GM19463 (cell line): ENCODE data around the gene COG8.
"Not testable (repeated sequence)": the region's sequence is repeated elsewhere in the genome, so short reads cannot be mapped to it uniquely, and the experiment has no call there.

Experiments
- ATAC-seq: cut with Tn5 transposase; IDR thresholded peaks from one replicate; pipeline ENCODE4 v1.9.1; 2021; ENCODE audit warnings: mild to moderate bottlenecking, moderate library complexity; ENCODE audit not compliant: unreplicated experiment

The COG8 gene

GRCh38 chr16:69339289-69340094, at the start of gene COG8, which contains the start of gene NIP7:
Gene COG8, minus strand, starts transcription at chr16:69339564. Its CDS starts 12 bp downstream, at chr16:69339552.
Gene NIP7, plus strand, starts transcription at chr16:69339772. Its CDS starts 58 bp downstream, at chr16:69339830.
- peak; percentile 92 for ATAC-seq

GRCh38 chr16:69386596-69386995, 47.2 kb upstream of the COG8 start:
- no peak for ATAC-seq

- no peak for ATAC-seq
These were observed 45.6 kb upstream of the COG8 start for GRCh38 chr16:69384974-69385373.

GRCh38 chr16:69382421-69382820, 43.1 kb upstream of the COG8 start:
- no peak for ATAC-seq

- ATAC-seq = no peak
These were observed 41.9 kb upstream of the COG8 start for GRCh38 chr16:69381231-69381630.

- ATAC-seq = no peak
These were observed 39.4 kb upstream of the COG8 start for GRCh38 chr16:69378760-69379159.

- no peak for ATAC-seq
These were observed 38.7 kb upstream of the COG8 start for GRCh38 chr16:69378036-69378435.

- no peak for ATAC-seq
These were observed 37.2 kb upstream of the COG8 start for GRCh38 chr16:69376393-69377059.

- no peak for ATAC-seq
These were observed 33.7 kb upstream of the COG8 start for GRCh38 chr16:69373019-69373418.

GRCh38 chr16:69371564-69371963, 32.2 kb upstream of the COG8 start:
- ATAC-seq = no peak

- no peak for ATAC-seq
These were observed 29.5 kb upstream of the COG8 start for GRCh38 chr16:69368866-69369265.

- ATAC-seq = no peak
These were observed 28.6 kb upstream of the COG8 start for GRCh38 chr16:69367980-69368379.

GRCh38 chr16:69366431-69366830, 27.1 kb upstream of the COG8 start:
- no peak for ATAC-seq

- ATAC-seq = no peak
These were observed 26.5 kb upstream of the COG8 start for GRCh38 chr16:69365901-69366300.

- ATAC-seq = no peak
These were observed 24.7 kb upstream of the COG8 start for GRCh38 chr16:69364088-69364487.

- ATAC-seq = no peak
These were observed 23.9 kb upstream of the COG8 start for GRCh38 chr16:69363281-69363717.

GRCh38 chr16:69360070-69360469, 20.7 kb upstream of the COG8 start:
- not testable (repeated sequence) for ATAC-seq

GRCh38 chr16:69351309-69352027, 12.1 kb upstream of the COG8 start, which contains the start of gene TMED6:
Gene TMED6, minus strand, starts transcription at chr16:69351786. Its CDS starts 33 bp downstream, at chr16:69351753.
- no peak for ATAC-seq

- no peak for ATAC-seq
These were observed 11.3 kb upstream of the COG8 start for GRCh38 chr16:69350536-69351133.

- ATAC-seq = no peak
These were observed 10.2 kb upstream of the COG8 start for GRCh38 chr16:69349536-69349935.

- ATAC-seq = no peak
These were observed 8.9 kb upstream of the COG8 start for GRCh38 chr16:69348222-69348621.
